HUES6 (cell line): Measurements from ENCODE around the gene FYTTD1.
"Not testable (repeated sequence)": the region's sequence is repeated elsewhere in the genome, so short reads cannot be mapped to it uniquely, and the experiment has no call there.

Experiments used
- H3K27ac ChIP-seq: 2 replicates; pipeline ENCODE4 v1.7.0; 2013; ENCODE audit warnings: low read depth, mild to moderate bottlenecking, low read length, inconsistent platforms
- H3K27me3 ChIP-seq: 2 replicates; pipeline ENCODE4 v1.6.1; 2013; ENCODE audit warnings: low read length; ENCODE audit not compliant: control insufficient read depth, insufficient read depth
- H3K36me3 ChIP-seq: 2 replicates; pipeline ENCODE4 v1.6.1; 2013; ENCODE audit warnings: low read length; ENCODE audit not compliant: control insufficient read depth, insufficient read depth
- H3K4me1 ChIP-seq: 2 replicates; pipeline ENCODE4 v1.6.1; 2013; ENCODE audit warnings: low read length; ENCODE audit not compliant: control insufficient read depth, insufficient read depth
- H3K4me3 ChIP-seq: 2 replicates; pipeline ENCODE4 v1.5.1; 2013; ENCODE audit warnings: low read depth, low read length
- H3K9ac ChIP-seq: one replicate; pipeline ENCODE4 v1.6.1; 2013; ENCODE audit warnings: mild to moderate bottlenecking, low read length
- H3K9me3 ChIP-seq: 2 replicates; pipeline ENCODE4 v1.6.1; 2013; ENCODE audit warnings: low read depth, low read length; ENCODE audit not compliant: control insufficient read depth, insufficient read depth

The FYTTD1 gene, protein sequence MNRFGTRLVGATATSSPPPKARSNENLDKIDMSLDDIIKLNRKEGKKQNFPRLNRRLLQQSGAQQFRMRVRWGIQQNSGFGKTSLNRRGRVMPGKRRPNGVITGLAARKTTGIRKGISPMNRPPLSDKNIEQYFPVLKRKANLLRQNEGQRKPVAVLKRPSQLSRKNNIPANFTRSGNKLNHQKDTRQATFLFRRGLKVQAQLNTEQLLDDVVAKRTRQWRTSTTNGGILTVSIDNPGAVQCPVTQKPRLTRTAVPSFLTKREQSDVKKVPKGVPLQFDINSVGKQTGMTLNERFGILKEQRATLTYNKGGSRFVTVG

DNA sequence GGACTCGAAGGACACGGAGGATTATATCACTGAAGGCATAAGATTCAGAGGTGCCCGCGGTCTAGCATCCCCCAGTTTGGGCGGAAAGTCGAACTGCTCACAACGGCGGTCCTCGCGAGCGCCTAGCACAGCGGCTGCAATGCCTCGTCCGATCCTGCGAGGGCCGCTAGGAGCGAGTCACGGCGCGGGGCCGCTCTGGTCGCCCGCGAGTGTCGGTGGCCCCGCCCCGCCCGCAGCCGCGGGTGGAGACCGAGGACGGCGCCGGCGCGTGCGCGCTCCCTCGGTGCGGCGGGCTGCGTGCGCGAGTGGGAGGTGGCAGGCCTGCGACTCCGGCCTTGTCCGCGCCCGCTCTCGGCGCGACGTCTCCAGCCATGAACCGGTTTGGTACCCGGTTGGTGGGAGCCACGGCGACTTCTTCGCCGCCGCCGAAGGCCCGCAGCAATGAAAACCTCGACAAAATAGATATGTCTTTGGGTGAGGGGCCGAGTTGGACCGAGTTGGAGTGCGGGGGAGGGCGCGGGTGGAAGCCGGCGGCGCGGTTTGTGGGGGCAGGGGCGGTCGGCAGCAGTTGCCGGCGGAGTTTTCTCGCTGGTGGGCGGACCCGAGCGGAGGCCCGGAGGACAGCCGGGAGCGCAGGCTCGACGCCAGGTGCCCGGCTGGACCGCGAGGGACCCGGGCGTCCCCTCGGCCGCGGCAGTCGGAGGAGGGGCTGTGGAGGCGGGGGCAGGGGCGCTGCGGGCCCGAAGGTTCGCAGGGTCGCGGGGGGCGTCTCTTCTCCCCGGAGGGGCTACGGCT lies at the start of gene FYTTD1:
FYTTD1 (plus strand) TSS at position 283 of the 795 bp plus-strand sequence; CDS start at position 372, 89 bp downstream.
- Histone ChIP-seq H3K36me3 (no peaks in the 10 kb centered on the region), H3K9ac (peak within 1 kb of the TSS; percentile 59), H3K4me1 (peaks cover 6% of the 10 kb centered on the region; the same call in 1 of the 2 replicates), H3K27ac (no peak within 1 kb of the TSS), H3K4me3 (peak within 1 kb of the TSS; percentile 81), H3K27me3 (peaks cover 25% of the 10 kb centered on the region), H3K9me3 (no peaks in the 10 kb centered on the region)

DNA sequence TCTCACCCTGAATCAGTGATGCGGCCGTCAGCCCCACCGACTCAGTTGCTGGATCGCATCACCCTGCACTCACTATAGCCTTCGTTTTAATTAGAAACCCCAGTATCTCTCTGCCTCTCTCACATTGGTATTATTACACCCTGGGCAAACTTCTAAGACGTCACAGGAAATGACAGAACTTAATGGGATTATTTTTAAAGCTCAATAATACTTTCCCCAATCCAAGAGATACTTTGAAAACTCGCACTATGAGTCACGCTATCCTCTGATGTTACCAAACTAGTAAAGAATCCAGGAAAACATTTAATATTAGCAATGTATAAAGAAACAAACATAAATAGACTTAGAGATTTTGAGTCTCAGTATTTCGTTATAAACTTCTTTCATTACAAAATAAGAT lies 49.6 kb upstream of the FYTTD1 start:
- H3K36me3 ChIP-seq = peaks cover 48% of the 10 kb centered on the region
- no peak overlapping the region for H3K4me3 ChIP-seq

DNA sequence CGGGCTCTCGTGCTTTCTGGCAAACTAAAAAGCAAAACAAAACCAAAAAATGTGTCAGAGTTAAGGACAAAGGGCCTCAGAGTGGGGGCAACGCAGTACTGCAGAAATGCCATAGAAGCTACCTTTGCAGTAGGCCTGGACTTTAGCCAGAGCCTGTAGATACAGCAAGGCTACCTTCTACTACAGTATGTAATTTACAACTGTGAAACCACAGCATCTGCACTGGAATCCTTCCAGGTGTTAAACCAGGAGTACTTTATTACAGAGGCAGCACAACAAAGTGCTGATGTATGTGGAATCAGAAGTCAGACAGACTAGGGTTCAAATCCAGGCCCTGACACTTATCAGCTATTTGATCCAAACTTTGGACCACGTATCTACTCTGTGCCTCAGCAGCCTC lies 47.8 kb upstream of the FYTTD1 start:
- Histone ChIP-seq H3K4me1 (no peaks in the 10 kb centered on the region), H3K27ac (no peak overlapping the region), H3K9me3 (0 out of 2 replicates have a peak, but pooled peaks cover 3% of the 10 kb centered on the region), H3K9ac (no peak overlapping the region), H3K27me3 (no peaks in the 10 kb centered on the region), H3K36me3 (peaks cover 38% of the 10 kb centered on the region), H3K4me3 (no peak overlapping the region)

More for the DNA sequence above, 49.6 kb upstream of the FYTTD1 start:
- no peaks in the 10 kb centered on the region for H3K27me3 ChIP-seq
- no peak overlapping the region for H3K27ac ChIP-seq
- H3K4me1 ChIP-seq = no peaks in the 10 kb centered on the region
- H3K9me3 ChIP-seq = 0 out of 2 replicates have a peak, but pooled peaks cover 3% of the 10 kb centered on the region
- H3K9ac ChIP-seq = no peak overlapping the region

DNA sequence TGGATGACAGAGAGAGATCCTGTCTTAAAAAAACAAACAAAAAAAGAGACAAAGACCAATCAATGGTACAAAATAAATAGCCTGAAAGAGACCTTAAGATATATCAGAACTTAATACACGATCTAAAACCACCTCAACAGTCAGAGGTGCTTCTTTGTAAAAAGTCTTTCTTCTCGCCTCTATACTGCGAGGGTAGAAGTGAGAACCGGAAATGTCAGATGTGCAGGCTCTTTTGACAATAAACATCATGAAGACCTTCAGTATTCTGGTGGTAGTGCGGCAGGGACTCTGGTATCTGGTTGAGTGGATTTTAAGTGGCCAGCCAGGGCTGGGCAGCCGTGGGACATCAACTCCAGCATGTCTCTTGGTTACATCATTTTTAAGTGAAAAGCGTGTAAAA lies 43.0 kb upstream of the FYTTD1 start:
- H3K27me3 ChIP-seq = no peaks in the 10 kb centered on the region
- no peaks in the 10 kb centered on the region for H3K4me1 ChIP-seq
- H3K36me3 ChIP-seq = peaks cover 18% of the 10 kb centered on the region
- no peak overlapping the region for H3K27ac ChIP-seq
- H3K9me3 ChIP-seq = no peaks in the 10 kb centered on the region
- H3K4me3 ChIP-seq = no peak overlapping the region
- H3K9ac ChIP-seq = no peak overlapping the region

DNA sequence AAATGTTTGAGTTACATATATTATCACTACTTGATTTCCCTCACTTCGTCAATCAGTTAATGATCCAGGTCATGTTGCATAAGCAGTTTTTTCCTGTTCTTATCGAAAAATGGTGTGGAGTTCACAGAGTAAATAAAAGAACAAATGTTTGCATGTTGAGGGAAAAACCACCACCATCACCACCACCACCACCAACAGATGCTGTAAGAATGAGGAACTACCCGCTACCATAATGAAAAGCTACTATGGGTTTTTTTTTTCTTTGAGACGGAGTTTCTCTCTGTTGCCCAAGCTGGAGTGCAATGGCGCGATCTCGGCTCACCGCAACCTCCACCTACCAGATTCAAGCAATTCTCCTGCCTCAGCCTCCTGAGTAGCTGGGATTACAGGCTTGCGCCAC lies 40.5 kb upstream of the FYTTD1 start:
- Histone ChIP-seq H3K4me1 (peaks cover 12% of the 10 kb centered on the region; the same call in 1 of the 2 replicates), H3K9me3 (no peaks in the 10 kb centered on the region), H3K27me3 (no peaks in the 10 kb centered on the region), H3K36me3 (peaks cover 9% of the 10 kb centered on the region; the same call in 1 of the 2 replicates), H3K27ac (no peak overlapping the region), H3K4me3 (no peak overlapping the region), H3K9ac (no peak overlapping the region)

DNA sequence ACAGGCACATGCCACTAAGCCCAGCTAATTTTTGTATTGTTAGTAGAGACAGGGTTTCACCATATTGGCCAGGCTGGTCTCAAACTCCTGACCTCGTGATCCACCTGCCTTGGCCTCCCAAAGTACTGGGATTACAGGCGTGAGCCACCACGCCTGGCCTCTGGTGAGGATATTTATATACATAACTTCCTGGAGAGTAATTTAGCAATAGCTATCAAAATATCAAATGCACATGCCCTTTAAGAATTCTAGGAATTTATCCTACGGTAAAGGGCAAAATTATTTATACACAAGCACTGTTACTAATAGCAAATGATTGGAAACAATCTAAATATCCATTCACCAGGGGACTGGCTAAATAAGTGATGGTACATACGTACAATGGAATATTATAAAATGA lies 38.7 kb upstream of the FYTTD1 start:
- not testable (repeated sequence) for H3K27ac ChIP-seq, H3K9me3 ChIP-seq, H3K27me3 ChIP-seq, H3K9ac ChIP-seq, H3K4me3 ChIP-seq, H3K36me3 ChIP-seq
- peaks cover 12% of the 10 kb centered on the region; the same call in 1 of the 2 replicates for H3K4me1 ChIP-seq

DNA sequence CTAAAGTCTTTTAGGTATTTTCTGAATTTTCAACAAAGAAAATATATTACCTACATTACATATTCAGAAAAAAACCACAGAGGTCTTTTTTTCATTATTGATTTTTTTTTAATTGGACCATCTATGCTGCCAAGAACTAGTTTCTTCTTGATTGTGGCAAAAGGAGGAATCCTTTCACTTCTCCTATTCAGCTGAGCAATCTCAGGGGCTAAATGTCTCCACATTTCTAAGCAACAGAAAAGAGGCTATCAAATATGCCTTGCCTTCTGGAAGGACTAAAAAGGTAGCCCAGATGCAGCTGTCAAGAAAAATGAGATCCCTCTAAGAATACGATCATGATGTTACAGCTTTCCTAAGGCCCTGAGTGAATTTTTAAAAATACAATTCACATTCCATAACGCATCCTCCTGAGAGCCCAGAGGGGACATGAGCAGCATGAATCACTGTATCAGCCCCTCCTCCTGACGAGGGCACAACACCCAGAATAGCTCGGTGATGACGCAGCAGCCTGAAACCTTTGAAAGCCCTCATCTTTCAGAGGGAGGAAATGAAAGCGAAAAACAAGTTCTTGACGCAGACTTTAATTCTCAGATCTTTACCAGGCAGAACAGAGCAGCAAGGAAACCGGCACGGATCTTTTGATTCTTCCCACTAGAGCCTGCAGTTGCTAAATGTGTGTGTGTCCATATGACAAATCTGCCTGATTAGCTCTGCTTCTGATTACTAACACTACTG lies 37.5 kb upstream of the FYTTD1 start:
- H3K4me3 ChIP-seq = peak overlapping the region; percentile 36; the same call in 1 of the 2 replicates
- H3K4me1 ChIP-seq = peaks cover 12% of the 10 kb centered on the region; the same call in 1 of the 2 replicates
- H3K9ac ChIP-seq = peak overlapping the region; percentile 10
- H3K36me3 ChIP-seq = no peaks in the 10 kb centered on the region
- H3K27me3 ChIP-seq = no peaks in the 10 kb centered on the region
- peak overlapping the region; percentile 73; the same call in 1 of the 2 replicates for H3K27ac ChIP-seq
- no peaks in the 10 kb centered on the region for H3K9me3 ChIP-seq

DNA sequence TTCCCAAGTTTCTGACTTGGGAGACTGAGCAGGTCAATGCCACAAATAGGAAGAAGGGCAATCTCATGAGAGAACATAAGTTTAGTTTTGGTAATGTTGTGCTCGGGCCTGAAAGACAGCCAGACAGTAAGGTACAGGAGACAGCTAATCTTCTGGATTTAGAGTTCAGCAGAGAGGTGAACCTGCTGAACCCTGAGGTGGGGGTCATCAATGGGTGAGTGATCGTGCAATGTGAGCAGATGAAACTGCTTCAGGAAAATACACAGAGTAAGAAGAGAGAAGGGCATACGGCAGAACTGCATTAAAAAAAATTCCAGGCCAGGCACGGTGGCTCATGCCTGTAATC lies 36.2 kb upstream of the FYTTD1 start:
- H3K36me3 ChIP-seq = peaks cover 2% of the 10 kb centered on the region; the same call in 1 of the 2 replicates
- H3K4me1 ChIP-seq = peaks cover 12% of the 10 kb centered on the region; the same call in 1 of the 2 replicates
- no peaks in the 10 kb centered on the region for H3K9me3 ChIP-seq
- no peak overlapping the region for H3K4me3 ChIP-seq
- no peaks in the 10 kb centered on the region for H3K27me3 ChIP-seq
- no peak overlapping the region for H3K9ac ChIP-seq
- no peak overlapping the region for H3K27ac ChIP-seq

DNA sequence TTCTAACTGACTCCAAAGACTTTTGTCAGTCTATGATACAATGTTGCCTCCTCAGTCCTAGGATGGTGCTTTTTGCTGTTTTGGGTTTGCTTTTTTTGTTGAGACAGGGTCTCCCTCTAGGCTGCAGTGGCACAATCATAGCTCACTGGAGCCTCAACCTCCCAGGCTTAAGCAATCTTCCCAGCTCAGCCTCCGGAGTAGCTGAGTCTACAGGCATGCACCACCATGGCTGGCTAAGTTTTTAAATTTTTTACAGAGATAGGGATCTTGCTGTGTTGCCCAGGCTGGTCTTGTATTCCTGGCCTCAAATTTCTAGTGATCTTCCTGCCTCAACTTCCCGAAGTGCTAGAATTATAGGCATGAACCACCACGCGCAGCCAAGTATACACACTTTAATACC lies 35.4 kb upstream of the FYTTD1 start:
- Histone ChIP-seq H3K27me3 (no peaks in the 10 kb centered on the region), H3K9me3 (no peaks in the 10 kb centered on the region), H3K4me3 (no peak overlapping the region), H3K9ac (no peak overlapping the region), H3K27ac (no peak overlapping the region), H3K36me3 (peaks cover 2% of the 10 kb centered on the region; the same call in 1 of the 2 replicates), H3K4me1 (peaks cover 12% of the 10 kb centered on the region; the same call in 1 of the 2 replicates)

DNA sequence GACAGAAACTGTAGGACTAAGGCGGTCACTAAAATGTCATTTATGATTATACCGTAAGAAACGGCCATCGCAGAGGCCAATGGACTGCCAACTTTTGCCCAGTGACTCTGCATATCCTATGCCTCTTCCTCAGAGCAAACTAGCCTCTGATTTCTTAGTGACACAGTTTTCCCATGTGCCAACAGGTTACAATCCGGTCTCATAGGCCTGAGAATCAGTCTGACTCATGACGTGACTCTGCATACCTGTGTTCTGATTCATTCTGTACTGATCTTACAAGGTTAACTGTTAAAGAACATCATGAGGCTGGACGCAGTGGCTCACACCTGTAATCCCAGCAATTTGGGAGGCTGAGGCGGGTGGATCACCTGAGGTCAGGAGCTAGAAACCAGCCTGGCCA lies 30.8 kb upstream of the FYTTD1 start:
- Histone ChIP-seq H3K4me1 (no peaks in the 10 kb centered on the region), H3K27ac (no peak overlapping the region), H3K27me3 (no peaks in the 10 kb centered on the region), H3K36me3 (peaks cover 2% of the 10 kb centered on the region; the same call in 1 of the 2 replicates), H3K4me3 (no peak overlapping the region), H3K9me3 (peaks cover 3% of the 10 kb centered on the region; the same call in 1 of the 2 replicates), H3K9ac (no peak overlapping the region)
